ENCODE results near the gene PXMP2.

Gene PXMP2

GRCh38 chr12:132649226-132649945, 38.0 kb upstream of the PXMP2 start:
- H3K18ac ChIP-seq (ENCODE audit: low read length) = no peak overlapping the region
- no peaks in the 10 kb centered on the region for H3K79me1 ChIP-seq (ENCODE audit: low read length)
- no peak overlapping the region for H3K27ac ChIP-seq (ENCODE audit: low read depth, low read length)
- no peak overlapping the region for H3K4me2 ChIP-seq (ENCODE audit: low read length)
- no peak overlapping the region for H3K23ac ChIP-seq (ENCODE audit: low read length)
- no peak overlapping the region for H3K4ac ChIP-seq (ENCODE audit: low read depth, low read length)
- no peak overlapping the region for H3K56ac ChIP-seq (ENCODE audit: low read length)
- no peak overlapping the region for H2BK15ac ChIP-seq (replicated peaks; ENCODE audit: low read depth)
- H3K4me3 ChIP-seq (ENCODE audit: low read length) = no peak overlapping the region
- no peak overlapping the region for H2AK5ac ChIP-seq (ENCODE audit: low read length)
- H3K36me3 ChIP-seq (ENCODE audit: control insufficient read depth, insufficient read depth, low read length) = peaks cover 37% of the 10 kb centered on the region
- no peaks in the 10 kb centered on the region for H3K27me3 ChIP-seq (ENCODE audit: insufficient read depth, low read length, poor library complexity)
- no peaks in the 10 kb centered on the region for H3K79me2 ChIP-seq (ENCODE audit: control insufficient read depth, insufficient read depth, low read length)
- H4K8ac ChIP-seq (ENCODE audit: low read depth, low read length) = no peak overlapping the region
- no peak overlapping the region for H2BK120ac ChIP-seq (ENCODE audit: low read depth, low read length)
- no peak overlapping the region for H2BK5ac ChIP-seq (ENCODE audit: low read length)
- no peak for DNase-seq
- H3K9ac ChIP-seq (ENCODE audit: low read length) = no peak overlapping the region
- no peaks in the 10 kb centered on the region for H3K4me1 ChIP-seq (ENCODE audit: control insufficient read depth, low read depth, low read length)
- no CpG with 5 or more reads among the region's 27 CpGs for WGBS (ENCODE audit: extremely low coverage, insufficient coverage, low lambda C conversion rate)
- H4K5ac ChIP-seq (ENCODE audit: low read length) = no peak overlapping the region

DNA sequence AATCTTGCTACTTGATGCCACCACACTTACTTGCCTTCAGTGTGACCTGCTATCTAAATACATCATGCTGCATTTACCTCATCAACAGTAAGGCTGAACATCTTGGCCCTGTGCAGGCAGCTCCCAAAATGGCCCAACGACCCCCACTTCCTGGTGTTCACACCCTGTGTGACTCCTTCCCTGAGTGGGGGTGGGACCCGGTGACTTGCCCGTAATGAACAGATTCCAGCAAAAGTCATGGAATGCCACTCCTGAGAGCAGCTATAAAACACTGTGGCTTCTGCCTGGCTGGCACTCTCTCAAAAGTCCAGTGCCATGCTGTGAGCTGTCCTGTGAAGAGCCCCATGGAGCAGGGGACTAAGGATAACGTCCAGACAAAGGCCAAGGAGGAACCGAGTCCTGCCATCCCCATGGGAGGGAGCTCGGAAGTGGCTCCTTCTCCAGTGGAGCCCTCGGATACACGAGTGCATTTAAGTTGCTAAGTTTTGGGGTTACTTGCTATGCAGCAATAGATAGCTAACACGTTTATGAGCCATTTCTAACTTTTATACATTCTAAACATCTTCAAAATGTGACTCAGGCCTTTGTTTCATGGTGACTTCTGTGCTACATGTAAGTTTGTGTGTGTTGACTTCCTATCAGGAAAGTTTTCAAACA, 35.8 kb upstream of the PXMP2 start:
- Histone ChIP-seq H3K4ac (ENCODE audit: low read depth, low read length) (no peak overlapping the region), H3K27me3 (ENCODE audit: insufficient read depth, low read length, poor library complexity) (no peaks in the 10 kb centered on the region), H2BK5ac (ENCODE audit: low read length) (no peak overlapping the region), H3K56ac (ENCODE audit: low read length) (no peak overlapping the region), H4K8ac (ENCODE audit: low read depth, low read length) (no peak overlapping the region), H3K36me3 (ENCODE audit: control insufficient read depth, insufficient read depth, low read length) (peaks cover 34% of the 10 kb centered on the region), H3K18ac (ENCODE audit: low read length) (no peak overlapping the region), H3K4me3 (ENCODE audit: low read length) (no peak overlapping the region), H4K5ac (ENCODE audit: low read length) (no peak overlapping the region), H3K79me1 (ENCODE audit: low read length) (no peaks in the 10 kb centered on the region), H2BK15ac (replicated peaks; ENCODE audit: low read depth) (no peak overlapping the region), H3K79me2 (ENCODE audit: control insufficient read depth, insufficient read depth, low read length) (no peaks in the 10 kb centered on the region), H3K23ac (ENCODE audit: low read length) (no peak overlapping the region), H3K9ac (ENCODE audit: low read length) (no peak overlapping the region), H2AK5ac (ENCODE audit: low read length) (no peak overlapping the region), H2BK120ac (ENCODE audit: low read depth, low read length) (no peak overlapping the region), H3K4me2 (ENCODE audit: low read length) (no peak overlapping the region), H3K4me1 (ENCODE audit: control insufficient read depth, low read depth, low read length) (no peaks in the 10 kb centered on the region), H3K27ac (ENCODE audit: low read depth, low read length) (no peak overlapping the region)
- no peak for DNase-seq
- WGBS (ENCODE audit: extremely low coverage, insufficient coverage, low lambda C conversion rate) = no CpG with 5 or more reads among the region's 9 CpGs

DNA sequence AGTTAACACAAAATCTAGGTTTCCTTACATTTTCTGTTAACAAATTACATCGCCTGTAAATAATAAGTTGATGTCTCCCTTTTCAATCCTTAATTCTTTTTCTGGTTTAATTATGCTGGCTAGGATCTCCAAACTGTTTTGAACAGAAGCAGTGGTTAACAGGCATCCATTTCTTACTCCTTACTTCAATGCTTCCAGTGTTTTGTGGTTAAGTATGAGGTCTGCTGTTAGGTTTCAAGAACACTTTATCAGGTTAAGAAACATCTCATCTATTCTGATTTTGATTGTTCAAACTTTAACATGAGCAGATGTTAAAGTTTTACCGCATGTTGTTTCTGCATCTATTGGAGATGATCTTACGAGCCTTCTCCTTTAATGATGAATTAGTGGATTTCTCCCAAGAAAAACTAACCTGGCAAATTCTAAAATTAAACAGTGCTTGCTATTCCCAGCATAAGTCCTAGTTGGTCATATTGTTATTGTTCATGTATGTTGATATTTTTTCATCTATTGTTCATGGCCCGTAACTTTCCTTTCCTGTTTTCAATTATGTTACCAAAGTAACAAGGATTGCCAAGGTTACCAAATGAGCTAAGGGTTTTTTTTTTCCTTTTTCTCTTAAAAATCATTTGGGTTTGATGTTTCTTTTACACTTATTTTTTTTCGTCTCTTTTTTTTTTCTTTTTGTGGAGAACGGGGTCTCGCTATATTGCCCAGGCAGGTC, 33.7 kb upstream of the PXMP2 start:
- H3K56ac ChIP-seq (ENCODE audit: low read length) = no peak overlapping the region
- no peaks in the 10 kb centered on the region for H3K27me3 ChIP-seq (ENCODE audit: insufficient read depth, low read length, poor library complexity)
- H3K4me2 ChIP-seq (ENCODE audit: low read length) = no peak overlapping the region
- no peak overlapping the region for H2BK120ac ChIP-seq (ENCODE audit: low read depth, low read length)
- no peak overlapping the region for H3K4ac ChIP-seq (ENCODE audit: low read depth, low read length)
- no peak overlapping the region for H3K18ac ChIP-seq (ENCODE audit: low read length)
- H3K9ac ChIP-seq (ENCODE audit: low read length) = no peak overlapping the region
- H2AK5ac ChIP-seq (ENCODE audit: low read length) = no peak overlapping the region
- H3K4me1 ChIP-seq (ENCODE audit: control insufficient read depth, low read depth, low read length) = no peaks in the 10 kb centered on the region
- H3K27ac ChIP-seq (ENCODE audit: low read depth, low read length) = no peak overlapping the region
- H3K23ac ChIP-seq (ENCODE audit: low read length) = no peak overlapping the region
- H3K79me1 ChIP-seq (ENCODE audit: low read length) = no peaks in the 10 kb centered on the region
- H3K36me3 ChIP-seq (ENCODE audit: control insufficient read depth, insufficient read depth, low read length) = peaks cover 37% of the 10 kb centered on the region
- H3K4me3 ChIP-seq (ENCODE audit: low read length) = no peak overlapping the region
- H2BK15ac ChIP-seq (replicated peaks; ENCODE audit: low read depth) = no peak overlapping the region
- no CpG with 5 or more reads among the region's 7 CpGs for WGBS (ENCODE audit: extremely low coverage, insufficient coverage, low lambda C conversion rate)
- H3K79me2 ChIP-seq (ENCODE audit: control insufficient read depth, insufficient read depth, low read length) = no peaks in the 10 kb centered on the region
- no peak overlapping the region for H2BK5ac ChIP-seq (ENCODE audit: low read length)
- H4K8ac ChIP-seq (ENCODE audit: low read depth, low read length) = no peak overlapping the region
- no peak overlapping the region for H4K5ac ChIP-seq (ENCODE audit: low read length)
- no peak for DNase-seq

DNA sequence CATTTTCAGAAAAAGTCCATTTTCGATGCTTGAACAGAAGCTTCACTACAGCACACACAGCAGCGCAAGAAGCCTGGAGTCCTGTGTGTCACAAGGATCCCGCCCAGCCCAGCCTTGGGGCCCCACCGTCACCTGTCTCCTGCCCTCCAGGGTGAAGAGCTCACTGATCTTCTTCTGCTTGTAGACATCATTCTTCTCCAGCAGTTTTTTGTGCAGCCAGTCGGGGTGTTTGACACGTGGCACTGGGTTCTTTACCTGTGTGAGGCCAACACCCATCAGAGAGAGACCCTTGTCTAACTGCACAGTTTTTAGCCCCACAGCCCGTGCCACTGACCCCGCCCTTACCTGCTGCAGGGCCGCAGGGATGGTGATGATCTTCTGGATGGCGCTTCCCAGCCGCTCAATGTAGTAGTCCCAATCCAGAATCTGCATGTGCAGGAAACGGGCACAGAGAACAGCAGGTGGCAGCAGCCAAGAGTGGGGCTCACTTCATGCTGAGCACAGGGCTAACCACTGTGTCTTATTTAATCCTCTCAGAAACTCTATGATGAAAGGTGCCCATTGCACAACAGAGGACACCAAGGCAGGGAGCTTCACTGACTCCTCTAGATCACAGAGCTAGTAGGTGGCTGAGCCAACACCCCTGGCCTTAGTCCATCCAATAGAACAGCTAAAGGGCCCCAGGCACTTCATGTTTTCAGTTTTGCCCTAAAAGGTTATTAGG, 30.2 kb upstream of the PXMP2 start:
- no peak for DNase-seq
- Histone ChIP-seq H3K4me2 (ENCODE audit: low read length) (no peak overlapping the region), H3K36me3 (ENCODE audit: control insufficient read depth, insufficient read depth, low read length) (peaks cover 42% of the 10 kb centered on the region)

GRCh38 chr12:132658149-132658894, 29.1 kb upstream of the PXMP2 start:
- no peak overlapping the region for H3K4ac ChIP-seq (ENCODE audit: low read depth, low read length)
- no peak overlapping the region for H2BK5ac ChIP-seq (ENCODE audit: low read length)
- no peaks in the 10 kb centered on the region for H3K27me3 ChIP-seq (ENCODE audit: insufficient read depth, low read length, poor library complexity)
- H3K18ac ChIP-seq (ENCODE audit: low read length) = no peak overlapping the region
- WGBS (ENCODE audit: extremely low coverage, insufficient coverage, low lambda C conversion rate) = no CpG with 5 or more reads among the region's 32 CpGs
- no peak overlapping the region for H3K9ac ChIP-seq (ENCODE audit: low read length)
- H3K56ac ChIP-seq (ENCODE audit: low read length) = no peak overlapping the region
- H2BK120ac ChIP-seq (ENCODE audit: low read depth, low read length) = no peak overlapping the region
- no peak overlapping the region for H3K4me3 ChIP-seq (ENCODE audit: low read length)
- no peak for DNase-seq
- H3K79me2 ChIP-seq (ENCODE audit: control insufficient read depth, insufficient read depth, low read length) = no peaks in the 10 kb centered on the region
- H3K27ac ChIP-seq (ENCODE audit: low read depth, low read length) = no peak overlapping the region
- no peak overlapping the region for H3K23ac ChIP-seq (ENCODE audit: low read length)
- no peaks in the 10 kb centered on the region for H3K4me1 ChIP-seq (ENCODE audit: control insufficient read depth, low read depth, low read length)
- H2AK5ac ChIP-seq (ENCODE audit: low read length) = no peak overlapping the region
- no peak overlapping the region for H4K8ac ChIP-seq (ENCODE audit: low read depth, low read length)
- H3K79me1 ChIP-seq (ENCODE audit: low read length) = peaks cover 8% of the 10 kb centered on the region
- peaks cover 42% of the 10 kb centered on the region for H3K36me3 ChIP-seq (ENCODE audit: control insufficient read depth, insufficient read depth, low read length)
- H3K4me2 ChIP-seq (ENCODE audit: low read length) = no peak overlapping the region
- no peak overlapping the region for H4K5ac ChIP-seq (ENCODE audit: low read length)
- no peak overlapping the region for H2BK15ac ChIP-seq (replicated peaks; ENCODE audit: low read depth)

More for the DNA sequence above, 30.2 kb upstream of the PXMP2 start:
- no peak overlapping the region for H2AK5ac ChIP-seq (ENCODE audit: low read length)
- H4K8ac ChIP-seq (ENCODE audit: low read depth, low read length) = no peak overlapping the region
- H3K4me3 ChIP-seq (ENCODE audit: low read length) = no peak overlapping the region
- no peak overlapping the region for H2BK15ac ChIP-seq (replicated peaks; ENCODE audit: low read depth)
- H3K4ac ChIP-seq (ENCODE audit: low read depth, low read length) = no peak overlapping the region
- no peak overlapping the region for H3K18ac ChIP-seq (ENCODE audit: low read length)
- no peak overlapping the region for H2BK5ac ChIP-seq (ENCODE audit: low read length)
- no peaks in the 10 kb centered on the region for H3K4me1 ChIP-seq (ENCODE audit: control insufficient read depth, low read depth, low read length)
- no peaks in the 10 kb centered on the region for H3K79me2 ChIP-seq (ENCODE audit: control insufficient read depth, insufficient read depth, low read length)
- no peak overlapping the region for H2BK120ac ChIP-seq (ENCODE audit: low read depth, low read length)
- H3K23ac ChIP-seq (ENCODE audit: low read length) = no peak overlapping the region
- no peaks in the 10 kb centered on the region for H3K27me3 ChIP-seq (ENCODE audit: insufficient read depth, low read length, poor library complexity)
- WGBS (ENCODE audit: extremely low coverage, insufficient coverage, low lambda C conversion rate) = no CpG with 5 or more reads among the region's 12 CpGs
- H4K5ac ChIP-seq (ENCODE audit: low read length) = no peak overlapping the region
- H3K9ac ChIP-seq (ENCODE audit: low read length) = no peak overlapping the region
- H3K27ac ChIP-seq (ENCODE audit: low read depth, low read length) = no peak overlapping the region
- H3K79me1 ChIP-seq (ENCODE audit: low read length) = peaks cover 2% of the 10 kb centered on the region
- H3K56ac ChIP-seq (ENCODE audit: low read length) = no peak overlapping the region

Data from mesendoderm (in vitro differentiated cells).